GM21619 (cell line): ENCODE results near the gene ZBTB34.
"Not testable (repeated sequence)": the region's sequence is repeated elsewhere in the genome, so short reads cannot be mapped to it uniquely, and the experiment has no call there.

ENCODE experiments used
- ATAC-seq: cut with Tn5 transposase; IDR thresholded peaks from one replicate; pipeline ENCODE4 v1.9.1; 2021; ENCODE audit not compliant: unreplicated experiment

Gene ZBTB34

DNA sequence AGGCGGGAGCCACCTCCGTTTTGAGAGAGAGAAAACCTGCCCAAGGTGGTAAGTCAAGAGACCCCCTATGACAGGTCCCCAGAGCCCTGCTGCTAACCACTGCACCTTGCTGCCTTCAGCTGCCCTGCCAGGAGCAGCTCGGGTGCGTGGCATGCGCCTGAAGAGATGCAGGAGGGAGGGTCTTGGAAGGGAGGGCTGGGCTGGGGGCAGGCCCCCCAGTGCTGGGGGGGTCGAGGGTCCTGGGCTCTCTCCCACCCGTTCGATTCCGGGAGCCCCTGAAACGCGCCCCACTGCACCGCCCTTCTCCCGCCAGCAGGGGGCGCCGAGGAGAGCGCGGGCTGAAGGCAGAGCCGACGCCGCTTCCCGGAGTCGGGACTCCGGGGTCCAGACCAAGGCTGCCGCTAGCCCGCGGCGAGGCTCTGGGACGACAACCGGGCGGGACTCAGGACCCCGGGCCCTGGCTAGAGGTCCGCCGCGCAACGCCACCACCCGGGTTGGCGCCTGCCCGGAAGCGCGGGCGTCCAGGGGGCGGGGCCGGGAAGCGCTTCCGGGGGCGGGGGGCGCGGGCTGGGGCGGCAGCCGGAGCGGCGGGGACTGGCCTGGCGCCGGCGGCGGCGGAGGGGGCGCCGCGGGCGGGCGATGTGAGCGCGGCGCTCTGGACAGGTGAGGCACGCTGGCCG, at the start of gene ZBTB34:
Gene ZBTB34, plus strand, starts transcription at position 563 of the 680 bp plus-strand sequence. CDS start 18,761 bp downstream, outside the sequence.
- peak; percentile 63 for ATAC-seq

DNA sequence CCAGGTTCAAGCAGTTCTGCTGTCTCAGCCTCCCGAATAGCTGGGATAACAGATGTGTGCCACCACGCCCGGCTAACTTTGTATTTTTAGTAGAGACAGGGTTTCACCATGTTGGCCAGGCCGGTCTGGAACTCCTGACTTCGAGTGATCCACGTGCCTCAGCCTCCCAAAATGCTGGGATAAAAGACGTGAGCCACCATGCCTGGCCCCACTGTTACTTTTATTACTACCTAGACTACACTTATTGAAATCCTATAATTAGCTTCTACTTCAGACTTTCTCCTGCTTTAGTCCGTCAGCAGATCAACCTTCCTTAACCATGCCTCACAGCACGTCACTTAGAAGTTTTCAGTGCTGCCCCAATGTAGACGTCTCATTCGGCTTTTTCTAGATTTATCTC, 47.4 kb upstream of the ZBTB34 start:
- no peak for ATAC-seq

DNA sequence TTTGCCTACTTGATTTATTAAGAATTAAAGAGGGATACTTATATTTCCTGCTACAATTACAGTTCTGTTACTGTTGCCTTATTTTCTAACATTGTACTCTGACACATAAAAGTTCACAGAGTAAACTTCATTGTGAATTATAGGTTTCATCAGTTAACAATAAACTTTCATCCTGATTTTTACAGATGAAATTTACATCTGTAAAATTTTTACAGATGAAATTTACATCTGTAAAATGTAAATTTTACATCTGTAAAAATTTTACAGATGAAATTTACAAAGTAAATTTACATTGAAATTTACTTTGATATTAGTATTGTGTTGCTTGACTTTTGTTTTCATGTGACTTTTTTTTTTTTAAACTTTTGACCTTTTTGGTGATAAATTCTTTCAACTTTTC, 46.3 kb upstream of the ZBTB34 start:
- no peak for ATAC-seq

- ATAC-seq, result not testable (repeated sequence)
Observed at GRCh38 chr9:126817615-126818014, 42.8 kb upstream of the ZBTB34 start.

- no peak for ATAC-seq
Observed at GRCh38 chr9:126818482-126818881, 42.0 kb upstream of the ZBTB34 start.

DNA sequence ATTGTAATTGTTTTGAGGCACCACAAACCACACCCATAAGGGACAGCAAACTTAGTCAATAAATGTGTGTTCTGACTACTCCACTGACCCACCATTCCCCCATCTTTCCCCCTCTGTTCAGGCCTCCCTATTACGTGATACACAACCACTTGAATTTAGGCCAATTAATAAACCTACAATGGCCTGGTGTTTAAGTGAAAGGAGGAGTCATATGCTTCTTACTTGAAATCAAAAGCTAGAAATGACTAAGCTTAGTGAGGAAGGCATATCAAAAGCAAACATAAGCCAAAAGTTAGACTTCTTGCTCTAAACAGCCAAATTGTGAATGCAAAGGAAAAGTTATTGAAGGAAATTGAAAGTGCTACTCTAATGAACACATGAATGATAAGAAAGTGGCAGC, 41.0 kb upstream of the ZBTB34 start:
- no peak for ATAC-seq

- ATAC-seq, result no peak
Observed at GRCh38 chr9:126822278-126822677, 38.2 kb upstream of the ZBTB34 start.

- ATAC-seq, result no peak
Observed at GRCh38 chr9:126822873-126823272, 37.6 kb upstream of the ZBTB34 start.

GRCh38 chr9:126824052-126824451, 36.4 kb upstream of the ZBTB34 start:
- not testable (repeated sequence) for ATAC-seq

DNA sequence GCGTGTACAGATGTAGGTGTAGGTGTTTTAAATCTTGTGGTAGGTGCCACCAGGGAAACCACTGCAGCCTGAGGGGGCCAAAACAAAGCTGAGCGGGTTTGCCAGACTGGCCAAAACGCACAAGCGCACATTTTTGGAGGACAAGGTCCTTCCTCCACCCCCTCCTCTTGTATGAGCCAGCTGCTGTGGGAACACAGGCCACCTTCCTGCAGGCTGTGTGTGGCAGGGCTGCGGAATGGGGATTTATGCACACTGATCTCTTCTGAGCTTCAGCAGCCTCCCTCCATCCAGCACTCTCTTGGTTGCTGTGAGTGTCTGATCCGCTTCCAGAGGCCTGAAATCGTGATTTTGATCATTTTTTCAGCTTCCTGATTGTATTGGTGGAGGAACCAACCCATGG, 33.2 kb upstream of the ZBTB34 start:
- ATAC-seq, result no peak

- no peak for ATAC-seq
Observed at GRCh38 chr9:126829035-126829434, 31.4 kb upstream of the ZBTB34 start.

DNA sequence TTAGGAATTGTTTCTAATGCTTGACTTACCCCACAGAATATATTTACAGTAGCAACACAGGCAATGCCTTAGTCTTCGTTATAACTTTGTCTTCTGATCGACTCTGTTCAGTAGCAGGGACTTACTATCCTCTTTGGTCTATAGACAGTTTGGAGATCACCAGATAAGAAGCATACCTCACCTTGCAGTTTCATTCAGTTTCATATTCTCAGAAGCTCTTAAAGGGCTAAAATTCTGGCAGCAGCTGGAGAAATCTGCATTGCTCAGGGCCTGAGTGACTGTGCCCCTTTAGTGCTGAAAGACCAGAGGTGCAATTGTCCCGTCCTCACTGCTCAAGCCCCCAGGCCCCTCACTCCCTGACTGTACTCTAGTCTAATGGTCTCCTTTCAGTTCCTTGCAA, 29.6 kb upstream of the ZBTB34 start:
- ATAC-seq, result no peak

- ATAC-seq, result no peak
Observed at GRCh38 chr9:126832440-126832839, 28.0 kb upstream of the ZBTB34 start.

GRCh38 chr9:126833020-126833419, 27.4 kb upstream of the ZBTB34 start:
- no peak for ATAC-seq

- no peak for ATAC-seq
Observed at GRCh38 chr9:126833710-126834345, 26.6 kb upstream of the ZBTB34 start.

DNA sequence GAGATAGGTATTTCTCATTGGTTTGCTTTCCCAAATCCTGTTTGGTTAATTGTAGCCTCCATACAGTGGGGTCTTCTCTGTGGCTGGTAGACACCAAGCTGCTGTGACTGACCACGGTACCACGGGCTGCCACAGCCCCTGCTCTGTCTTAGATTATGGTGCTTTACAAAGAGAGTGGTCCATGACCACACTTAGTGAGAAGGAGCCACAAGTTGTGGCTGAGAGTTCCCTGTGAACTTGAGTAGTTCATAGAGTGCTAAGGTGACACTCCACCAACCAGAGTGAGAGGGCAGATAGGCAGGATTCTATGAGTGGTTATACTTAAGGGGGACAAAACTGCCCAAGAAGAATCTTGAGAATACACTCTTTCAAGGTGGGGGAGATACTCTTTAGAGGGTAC, 25.8 kb upstream of the ZBTB34 start:
- ATAC-seq, result no peak

DNA sequence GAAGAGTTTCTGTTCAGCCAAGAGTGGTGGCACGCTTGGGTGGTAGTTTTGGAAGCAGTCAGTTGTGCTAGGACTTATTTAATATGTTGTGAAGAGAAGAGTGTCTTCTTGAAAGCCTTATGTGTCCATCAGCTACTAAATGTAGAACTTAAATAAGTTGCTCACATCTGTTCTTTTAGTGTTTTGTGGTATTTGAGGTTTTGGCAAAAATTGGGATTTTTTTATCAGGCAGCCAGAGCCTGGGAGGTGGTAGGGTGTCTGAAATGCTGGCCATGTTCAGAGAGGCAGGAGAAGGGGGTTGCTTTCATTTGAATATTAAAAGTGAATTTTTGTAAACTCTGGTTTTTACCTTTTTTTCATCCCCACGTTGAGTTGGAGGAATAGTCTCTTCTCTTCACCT, 24.2 kb upstream of the ZBTB34 start:
- no peak for ATAC-seq

DNA sequence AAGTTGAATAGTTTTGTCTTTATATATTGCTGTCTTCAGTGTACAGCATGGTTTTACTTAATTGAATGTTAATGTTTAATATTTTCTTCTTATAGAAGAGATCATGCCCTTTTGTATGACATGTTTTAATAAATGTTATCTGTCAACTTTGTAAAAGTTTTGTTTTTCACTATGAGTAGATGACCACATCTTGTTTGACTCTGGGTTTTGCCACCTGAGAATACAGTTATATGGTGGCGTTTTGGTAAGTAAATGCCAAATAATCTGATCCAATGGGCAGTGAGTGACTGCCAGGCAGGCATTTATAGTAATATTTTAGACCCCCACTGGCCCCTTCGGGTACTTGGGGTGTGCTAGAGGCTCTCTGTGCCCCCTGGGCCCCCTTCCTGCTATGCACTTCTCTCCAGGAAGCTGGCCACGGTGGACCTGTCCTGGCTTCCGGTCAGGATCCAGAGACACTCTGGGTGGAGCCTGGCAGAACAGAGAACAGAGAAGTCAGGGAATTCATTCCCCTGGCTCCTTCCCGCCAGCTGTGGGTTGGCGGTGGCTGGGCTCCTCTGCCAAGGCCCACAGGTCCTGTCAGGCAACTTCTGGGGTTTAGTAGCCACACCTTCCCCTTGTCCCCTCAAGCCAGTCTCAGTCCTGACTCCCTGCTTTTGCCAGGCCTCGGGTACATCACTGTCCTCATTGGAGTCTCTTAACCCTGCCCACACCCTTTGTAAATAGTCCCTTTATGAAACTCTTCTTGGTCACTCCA, 22.2 kb upstream of the ZBTB34 start:
- no peak for ATAC-seq

- no peak for ATAC-seq
Observed at GRCh38 chr9:126838895-126839294, 21.5 kb upstream of the ZBTB34 start.

GRCh38 chr9:126839301-126839700, 21.1 kb upstream of the ZBTB34 start:
- no peak for ATAC-seq

DNA sequence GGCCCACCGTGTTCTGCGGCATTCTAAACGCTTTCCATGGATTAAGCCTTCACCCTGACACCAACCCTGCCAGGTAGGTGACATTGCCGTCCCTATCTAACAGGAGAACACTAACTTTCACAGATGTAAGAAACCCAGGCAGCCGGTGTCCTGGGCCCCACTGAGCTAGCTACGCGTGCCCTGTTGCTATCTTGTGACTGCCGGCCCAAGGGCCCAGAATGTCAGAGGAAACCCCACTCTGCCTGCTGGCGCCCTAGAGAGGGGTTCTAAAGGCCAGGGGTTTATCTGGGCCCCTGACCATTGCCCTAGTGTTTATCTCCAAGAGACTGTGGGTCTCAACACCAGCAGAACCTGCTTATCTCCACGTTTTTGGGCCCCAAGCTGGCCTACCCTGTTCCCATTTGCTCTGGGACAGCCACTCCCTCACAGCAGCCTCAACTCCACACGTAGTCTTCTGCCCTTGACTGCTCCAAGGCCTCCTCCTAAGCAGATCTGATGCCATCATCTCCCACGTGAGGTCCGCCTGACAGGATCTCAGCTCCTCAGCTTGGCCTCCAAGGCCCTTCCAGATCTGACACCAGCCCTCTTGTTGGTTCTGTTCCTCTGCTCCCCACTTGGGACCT, 18.1 kb upstream of the ZBTB34 start:
- ATAC-seq, result no peak
